GM20000 (cell line): ENCODE results near the gene PLCD3.

Experiments used
- DNase-seq: peaks from one replicate; pipeline ENCODE4 v3.0.0; 2012; ENCODE audit warnings: low spot score
- CTCF ChIP-seq: IDR thresholded peaks from 2 replicates; pipeline ENCODE4 v1.5.1; 2012; ENCODE audit warnings: mild to moderate bottlenecking, control low read depth; ENCODE audit errors: extremely low read depth, missing control alignments

The PLCD3 gene

GRCh38 chr17:45160447-45161287 lies 28.4 kb upstream of the PLCD3 start:
- TF ChIP-seq CTCF: peak; percentile 4

GRCh38 chr17:45156242-45156641 lies 23.9 kb upstream of the PLCD3 start:
- no peak for TF ChIP-seq CTCF
- DNase-seq: no peak

More at GRCh38 chr17:45160447-45161287, 28.4 kb upstream of the PLCD3 start:
- DNase-seq: no peak

- no peak for TF ChIP-seq CTCF
- DNase-seq: no peak
Measured at GRCh38 chr17:45155483-45155882, 23.2 kb upstream of the PLCD3 start.

- no peak for TF ChIP-seq CTCF
- no peak for DNase-seq
Measured at GRCh38 chr17:45155029-45155428, 22.7 kb upstream of the PLCD3 start.

GRCh38 chr17:45150911-45151809 lies 18.8 kb upstream of the PLCD3 start:
- no peak for TF ChIP-seq CTCF
- no peak for DNase-seq

GRCh38 chr17:45149669-45150664 lies 17.7 kb upstream of the PLCD3 start:
- DNase-seq: no peak
- no peak for TF ChIP-seq CTCF
